GM19025 (cell line): ENCODE measurements around the gene SYT8.

ENCODE experiments used
- ATAC-seq: cut with Tn5 transposase; IDR thresholded peaks from one replicate; pipeline ENCODE4 v1.9.1; 2021; ENCODE audit warnings: mild to moderate bottlenecking, low read depth, moderate library complexity; ENCODE audit not compliant: unreplicated experiment

The SYT8 gene

DNA sequence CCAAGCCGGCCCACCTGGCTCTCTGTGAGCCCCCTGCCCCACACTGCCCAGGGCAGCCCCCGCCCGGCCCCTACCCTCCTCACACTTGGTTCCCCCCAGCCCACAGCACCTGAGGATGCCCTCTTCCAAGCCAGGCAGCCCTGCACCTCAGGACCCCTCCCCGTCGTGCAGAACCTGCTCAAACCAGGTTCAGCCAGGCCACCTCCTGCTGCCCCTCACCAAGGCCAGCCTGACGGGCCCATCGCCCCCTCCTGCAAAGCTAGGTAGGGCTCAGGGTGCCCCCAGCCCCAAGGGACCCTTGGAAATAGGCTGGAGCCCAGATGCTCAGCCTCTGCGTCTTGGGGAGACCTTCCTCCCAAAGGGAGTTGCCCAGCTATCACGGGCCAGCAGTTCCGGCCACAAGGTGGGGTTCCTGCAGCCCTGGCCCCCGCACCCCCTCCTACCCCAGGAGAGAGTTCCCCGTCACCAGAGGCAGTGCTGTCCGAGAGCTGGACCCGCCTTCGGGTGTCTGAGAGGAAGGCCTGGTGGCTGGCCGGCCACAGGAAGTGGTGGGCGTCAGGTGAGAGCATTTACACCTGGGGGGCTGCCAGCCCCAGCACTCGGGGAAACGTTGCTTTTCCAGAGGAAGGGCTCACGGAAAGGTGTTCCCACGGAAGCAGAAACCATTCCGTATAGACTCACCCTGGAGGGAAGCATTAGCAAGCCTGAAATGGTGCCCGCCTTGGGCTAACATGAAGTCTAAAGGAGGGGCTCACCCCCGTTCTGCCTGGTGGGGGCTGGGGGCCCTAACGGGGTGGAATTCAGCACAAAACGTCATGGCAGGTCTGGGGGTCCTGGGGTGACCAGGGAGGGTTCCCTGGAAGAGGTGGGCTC lies 3.2 kb upstream of the SYT8 start:
- no peak for ATAC-seq

DNA sequence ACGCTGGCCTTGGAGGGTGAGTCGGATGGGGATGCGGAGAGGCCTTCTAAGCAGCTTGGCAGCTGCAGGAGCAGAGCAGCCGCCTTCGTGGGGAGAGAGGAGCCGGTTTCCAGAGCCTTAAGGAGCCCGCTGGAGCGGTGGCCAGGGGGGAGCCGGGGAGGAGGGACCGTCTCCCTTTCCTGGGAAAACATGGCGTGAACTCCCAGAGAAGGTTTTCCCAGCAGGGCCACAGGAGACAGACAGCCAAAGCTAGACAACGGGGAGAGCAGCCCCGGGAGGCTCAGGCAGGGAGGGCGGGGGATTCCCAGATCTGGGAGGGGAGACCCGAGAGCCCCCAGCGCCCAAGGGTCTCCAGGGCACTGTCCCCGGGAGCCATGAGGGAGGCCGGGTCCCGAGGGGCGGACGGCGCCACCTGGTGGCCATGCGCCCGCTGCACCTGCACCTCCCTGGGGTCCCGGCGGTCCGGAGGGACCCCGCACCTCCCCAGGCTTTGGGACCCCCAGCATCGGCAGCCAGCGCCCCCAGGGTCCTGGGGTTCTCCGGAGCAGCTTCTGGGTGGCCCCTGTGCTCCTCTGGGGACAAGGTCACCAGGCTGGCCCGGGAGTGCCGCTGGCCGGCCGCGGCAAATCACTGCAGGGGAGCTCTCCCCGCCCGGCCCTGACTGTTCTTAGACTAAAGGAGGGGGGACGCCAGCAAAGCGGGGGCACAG lies 2.4 kb upstream of the SYT8 start:
- ATAC-seq, result no peak

- ATAC-seq, result no peak
Observed at GRCh38 chr11:1832920-1833295, 1.9 kb upstream of the SYT8 start.

DNA sequence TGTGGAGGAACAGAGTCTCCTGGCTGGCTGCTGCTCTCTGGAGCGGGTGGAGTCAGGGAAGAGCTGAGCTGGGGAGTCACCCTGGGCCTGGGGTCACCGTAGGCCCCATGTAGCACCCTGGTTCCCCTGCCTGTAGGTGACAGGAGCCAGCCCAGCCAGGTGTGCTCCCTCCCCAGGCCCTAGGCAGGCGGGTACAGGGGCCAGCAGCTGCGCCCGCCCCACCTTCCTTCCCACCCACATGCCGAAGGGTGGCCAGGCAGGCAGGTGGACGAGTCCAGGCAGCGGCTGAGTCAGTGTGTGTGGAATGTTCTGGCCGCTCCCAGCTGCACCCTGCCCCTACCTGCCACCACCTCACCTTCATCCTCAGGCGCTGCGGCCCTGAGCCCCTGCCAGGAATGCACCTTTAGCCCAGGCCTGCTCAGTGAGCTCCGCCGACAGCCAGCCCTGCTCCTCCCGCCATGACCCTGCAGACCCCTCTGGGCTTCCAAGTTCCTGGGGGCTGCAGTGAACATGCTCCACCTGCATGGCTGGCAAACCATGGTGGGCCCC lies 654 bp upstream of the SYT8 start:
- ATAC-seq, result no peak

GRCh38 chr11:1835671-1836010 lies 851 bp downstream of the SYT8 start:
- ATAC-seq, result no peak

- ATAC-seq, result no peak
Observed at GRCh38 chr11:1836011-1836945, 1.5 kb downstream of the SYT8 start.

DNA sequence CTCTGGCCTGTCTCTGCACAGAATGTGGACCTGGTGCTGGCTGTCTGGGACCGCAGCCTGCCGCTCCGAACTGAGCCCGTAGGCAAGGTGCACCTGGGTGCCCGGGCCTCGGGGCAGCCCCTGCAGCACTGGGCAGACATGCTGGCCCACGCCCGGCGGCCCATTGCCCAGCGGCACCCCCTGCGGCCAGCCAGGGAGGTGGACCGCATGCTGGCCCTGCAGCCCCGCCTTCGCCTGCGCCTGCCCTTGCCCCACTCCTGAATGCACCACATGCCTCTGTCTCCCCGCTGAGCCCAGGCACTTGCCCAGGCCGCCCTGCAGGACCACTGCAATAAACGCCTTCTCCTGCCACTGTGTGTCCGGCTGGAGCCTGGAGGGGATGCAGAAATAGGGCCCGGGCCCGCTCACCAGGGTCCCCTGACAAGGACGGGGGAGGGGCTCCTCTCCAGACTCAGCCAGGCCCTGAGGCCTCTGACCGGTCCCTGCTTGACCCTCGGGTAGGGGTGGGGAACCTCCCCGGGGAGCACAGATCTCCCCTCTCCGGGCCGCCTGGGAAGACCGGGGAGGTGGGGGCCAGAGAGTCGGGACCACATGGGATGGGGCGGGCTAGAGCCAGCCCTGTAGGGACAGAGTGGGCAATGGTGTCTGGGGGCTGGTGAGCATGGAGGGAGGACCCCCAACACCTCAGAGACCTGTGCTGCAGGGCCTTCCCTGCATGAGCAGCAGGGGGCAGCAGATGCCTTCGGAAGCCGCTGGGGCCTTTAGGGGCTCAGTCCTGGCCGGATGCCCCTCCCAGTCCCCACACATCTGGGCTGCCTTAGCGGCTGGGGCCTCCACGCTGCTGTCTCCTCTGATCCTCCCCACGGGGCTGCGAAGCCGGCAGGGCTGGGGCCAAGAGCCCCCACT lies 2.6 kb downstream of the SYT8 start:
- ATAC-seq, result peak; percentile 57

GRCh38 chr11:1838077-1838425 lies 3.3 kb downstream of the SYT8 start:
- no peak for ATAC-seq

- no peak for ATAC-seq
Observed at GRCh38 chr11:1838426-1839144, 3.8 kb downstream of the SYT8 start, which contains the start of gene TNNI2. Gene TNNI2 (plus strand): TSS chr11:1838981. CDS start chr11:1839697, 716 bp downstream.

DNA sequence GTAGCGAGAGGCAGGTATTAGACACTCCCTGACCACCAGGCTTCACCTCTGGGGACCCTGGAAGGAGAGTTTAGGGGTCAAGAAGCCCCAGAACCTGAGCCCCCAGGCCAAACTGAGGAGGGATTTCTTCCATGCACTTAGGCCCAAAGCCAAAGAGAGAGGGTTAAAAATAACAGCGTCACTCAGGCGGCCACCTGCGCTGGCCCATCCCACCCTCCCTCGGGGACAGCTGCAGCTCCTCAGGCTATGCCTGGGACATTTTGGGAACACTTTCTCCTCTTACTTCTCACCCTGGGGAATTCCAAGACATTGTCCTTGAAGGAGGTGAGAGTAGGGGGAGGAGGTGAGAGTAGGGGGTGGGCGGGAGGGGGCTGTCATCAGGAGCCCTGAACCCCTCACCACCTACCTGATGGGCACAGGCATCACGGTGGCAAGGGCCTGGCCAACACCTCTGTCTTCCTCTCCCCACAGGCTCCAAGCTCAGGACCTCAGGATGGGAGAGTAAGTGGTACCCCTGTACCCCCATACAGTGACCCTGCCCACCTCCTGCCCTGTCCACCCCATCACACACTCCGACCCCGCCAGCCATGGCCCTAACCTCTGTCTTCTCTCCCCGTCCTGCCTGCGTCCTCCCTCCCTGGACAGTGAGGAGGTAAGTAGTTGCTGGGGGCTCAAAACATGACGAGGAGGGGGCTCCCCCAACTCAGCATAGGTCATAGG lies 4.6 kb downstream of the SYT8 start:
- no peak for ATAC-seq

DNA sequence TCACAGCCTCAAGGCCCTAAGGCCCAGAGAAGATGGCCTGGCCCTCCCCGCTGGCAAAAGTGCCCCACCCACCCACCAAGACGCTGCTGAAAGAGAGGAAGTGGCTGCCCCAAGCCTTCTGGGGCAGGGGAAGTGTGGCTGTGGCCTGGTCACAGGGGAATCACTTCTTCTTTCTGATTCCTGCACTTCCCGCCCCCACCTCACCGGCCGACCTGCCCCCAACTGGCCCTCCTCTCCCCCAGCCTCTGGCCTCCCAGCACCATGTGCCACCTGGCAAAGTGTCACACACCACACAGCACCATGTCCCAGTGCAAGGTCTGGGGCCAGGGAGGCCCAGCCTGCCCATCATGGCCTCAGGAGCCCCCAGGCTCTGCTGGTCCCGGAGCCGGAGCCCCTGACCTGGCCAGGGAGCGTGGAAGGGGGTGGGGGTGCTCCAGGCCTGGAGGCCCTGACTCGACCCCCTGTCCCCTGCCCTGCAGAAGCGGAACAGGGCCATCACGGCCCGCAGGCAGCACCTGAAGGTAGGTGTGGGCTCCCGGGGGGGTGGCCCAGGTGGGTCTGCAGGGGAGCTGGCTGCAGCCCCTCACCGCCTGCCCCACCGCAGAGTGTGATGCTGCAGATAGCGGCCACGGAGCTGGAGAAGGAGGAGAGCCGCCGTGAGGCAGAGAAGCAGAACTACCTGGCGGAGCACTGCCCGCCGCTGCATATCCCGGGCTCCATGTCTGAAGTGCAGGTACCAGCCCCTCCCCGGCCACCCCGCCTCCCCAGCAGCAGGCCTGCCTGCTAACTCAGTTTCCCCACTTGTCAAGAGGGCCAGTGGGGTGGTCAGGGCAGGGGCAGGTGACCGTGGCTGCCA lies 5.4 kb downstream of the SYT8 start:
- ATAC-seq, result no peak

GRCh38 chr11:1840780-1841480 lies 6.1 kb downstream of the SYT8 start:
- ATAC-seq, result no peak

GRCh38 chr11:1841511-1842148 lies 6.8 kb downstream of the SYT8 start:
- ATAC-seq, result no peak

DNA sequence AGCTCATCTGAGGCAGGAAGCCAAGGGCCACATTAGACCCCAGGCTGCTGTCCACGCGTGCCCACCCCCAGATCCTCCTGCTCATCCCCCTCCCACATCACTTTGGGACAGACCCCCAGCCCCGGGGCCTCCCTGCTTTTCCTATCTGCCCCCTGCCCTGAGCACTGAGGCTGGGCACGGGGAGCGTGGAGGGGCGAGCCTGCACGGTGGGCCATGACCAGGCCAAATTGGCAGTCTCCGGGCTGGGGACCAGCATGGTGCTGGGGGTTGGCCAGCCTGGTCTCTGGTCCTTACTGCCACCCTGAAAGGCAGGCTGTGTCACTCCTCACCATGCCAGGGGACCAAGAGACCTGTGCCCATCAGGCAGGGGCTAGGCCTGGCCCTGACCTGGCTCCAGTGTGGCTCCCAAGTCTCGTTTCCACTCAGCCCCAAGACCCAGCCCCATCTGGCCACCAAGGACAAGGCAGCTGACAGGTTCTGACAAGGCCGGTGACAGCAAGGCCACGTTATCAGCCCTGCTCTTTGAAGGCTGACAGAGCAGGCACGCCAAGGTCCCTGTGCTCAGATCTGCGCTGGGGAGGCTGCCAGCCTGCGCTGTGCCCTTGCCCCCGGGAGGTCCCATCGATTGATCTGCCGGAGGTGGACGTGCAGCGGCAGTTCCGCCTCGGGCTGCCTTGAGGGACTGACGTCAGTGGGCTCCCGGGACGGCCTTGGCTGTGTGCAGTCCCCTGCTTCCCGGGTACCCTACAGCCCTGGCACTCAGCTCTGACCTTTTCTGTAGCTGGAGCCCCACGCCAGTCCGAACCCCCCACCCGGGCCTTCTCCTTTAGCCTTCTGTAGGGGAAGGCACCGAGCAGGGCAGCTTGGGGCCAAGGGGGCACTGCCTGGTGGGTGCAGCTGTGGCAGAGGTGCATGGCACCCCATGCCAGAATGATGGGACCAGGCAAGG lies 7.6 kb downstream of the SYT8 start:
- no peak for ATAC-seq

DNA sequence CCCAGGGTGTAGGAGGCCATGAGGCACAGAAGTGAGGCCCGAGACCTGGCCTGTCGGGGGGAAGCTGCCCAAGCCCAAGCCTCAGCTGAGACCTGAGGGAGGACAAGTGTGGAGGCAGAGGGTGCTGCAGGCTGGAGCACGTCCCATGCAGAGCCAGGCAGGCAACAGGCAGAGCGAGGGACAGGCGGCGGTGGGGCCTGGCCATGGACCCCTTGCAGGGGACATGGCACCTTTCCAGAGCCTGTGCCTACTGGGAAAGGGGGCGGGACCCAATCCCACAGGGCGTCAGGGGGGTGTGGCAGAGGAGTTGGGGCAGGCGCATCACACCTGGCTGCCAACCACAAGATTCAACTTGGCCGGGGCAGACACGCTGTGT lies 8.3 kb downstream of the SYT8 start:
- no peak for ATAC-seq
